HG02759 (cell line): ENCODE data around the gene WFIKKN2.
"Not testable (repeated sequence)": the region's sequence is repeated elsewhere in the genome, so short reads cannot be mapped to it uniquely, and the experiment has no call there.

Source experiments
- ATAC-seq: cut with Tn5 transposase; IDR thresholded peaks from one replicate; pipeline ENCODE4 v1.9.1; 2021; ENCODE audit warnings: mild to moderate bottlenecking, moderate library complexity; ENCODE audit not compliant: unreplicated experiment

Gene WFIKKN2

GRCh38 chr17:50850640-50851039 is 15.3 kb downstream of the WFIKKN2 start:
- ATAC-seq, result no peak

GRCh38 chr17:50853015-50853615 is 17.7 kb downstream of the WFIKKN2 start:
- no peak for ATAC-seq

- no peak for ATAC-seq
These were observed 18.4 kb downstream of the WFIKKN2 start for GRCh38 chr17:50853781-50854180.

DNA sequence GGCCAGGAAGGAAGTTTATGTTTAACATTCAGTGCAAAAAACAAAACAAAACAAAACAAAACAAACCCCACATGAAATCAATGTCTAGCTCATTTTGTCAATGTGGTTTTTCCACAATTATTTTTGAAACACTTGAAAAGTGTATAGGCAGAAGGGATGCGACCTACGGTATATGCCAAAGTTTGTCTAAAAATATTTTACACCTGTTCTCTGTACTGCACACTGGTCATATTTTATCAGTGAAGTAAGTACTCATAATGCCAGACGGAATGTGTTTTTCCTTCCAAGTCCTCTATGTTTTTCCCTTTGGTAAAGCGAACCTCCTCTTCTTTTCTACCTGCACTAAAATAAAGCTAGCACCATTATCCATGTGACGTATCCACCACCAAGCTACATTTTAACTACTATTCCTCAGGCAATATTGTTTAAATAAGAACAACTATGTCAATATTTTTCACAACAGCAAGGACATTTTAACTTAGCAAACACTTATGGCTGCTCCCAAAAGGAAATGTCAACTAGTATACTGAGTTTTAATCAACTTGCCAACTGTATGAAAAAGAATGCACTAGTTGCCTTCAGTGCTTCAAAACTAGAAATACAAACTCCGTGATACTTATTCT is 20.4 kb downstream of the WFIKKN2 start:
- ATAC-seq, result no peak

DNA sequence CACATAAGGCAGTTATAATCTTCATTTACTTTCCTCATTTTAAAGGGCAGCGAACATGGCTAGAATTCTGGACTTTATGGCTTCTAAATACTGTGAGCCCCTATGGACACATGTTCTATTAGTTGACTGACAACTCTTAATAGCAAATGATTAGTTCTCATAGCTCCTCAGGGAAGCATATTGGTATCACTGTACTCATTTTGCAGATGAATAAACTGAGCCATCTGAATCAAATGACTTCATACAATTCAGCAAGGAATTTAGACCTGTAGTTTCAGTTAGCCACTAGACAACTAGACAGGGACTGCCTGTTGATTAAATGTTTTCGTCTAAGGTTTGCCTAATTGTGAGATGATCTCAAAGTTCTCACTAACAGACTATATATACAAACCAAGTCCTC is 21.0 kb downstream of the WFIKKN2 start:
- no peak for ATAC-seq

DNA sequence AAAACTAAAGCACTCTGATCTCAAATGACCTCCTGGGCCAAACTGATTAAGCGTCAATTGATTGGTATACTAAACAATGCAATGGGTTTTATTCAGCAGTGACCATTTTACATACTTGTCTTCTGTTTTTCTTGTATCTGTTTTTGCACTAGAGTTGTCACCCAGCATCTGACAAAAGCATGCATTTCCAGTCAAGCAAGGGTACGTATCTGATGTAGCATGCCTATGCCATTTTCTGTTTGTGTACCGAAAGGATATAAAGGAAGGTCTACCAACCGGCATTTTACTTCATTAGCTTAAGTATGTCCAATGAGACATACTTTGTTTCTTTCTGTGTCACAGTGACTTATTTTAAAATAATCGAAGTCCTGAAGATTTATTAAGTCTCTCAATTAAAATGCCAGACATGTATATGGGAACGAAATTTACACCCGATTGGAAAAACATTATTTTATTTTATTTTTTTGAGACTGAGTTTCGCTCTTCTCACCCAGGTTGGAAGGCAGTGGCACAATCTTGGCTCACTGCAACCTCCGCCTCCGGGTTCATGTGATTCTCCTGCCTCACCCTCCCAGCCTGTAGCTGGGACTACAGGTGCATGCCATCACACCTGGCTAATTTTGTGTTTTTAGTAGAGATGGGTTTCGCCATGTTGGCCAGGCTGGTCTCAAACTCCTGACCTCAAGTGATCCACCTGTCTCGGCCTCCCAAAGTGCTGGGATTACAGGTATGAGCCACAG is 23.3 kb downstream of the WFIKKN2 start:
- no peak for ATAC-seq

DNA sequence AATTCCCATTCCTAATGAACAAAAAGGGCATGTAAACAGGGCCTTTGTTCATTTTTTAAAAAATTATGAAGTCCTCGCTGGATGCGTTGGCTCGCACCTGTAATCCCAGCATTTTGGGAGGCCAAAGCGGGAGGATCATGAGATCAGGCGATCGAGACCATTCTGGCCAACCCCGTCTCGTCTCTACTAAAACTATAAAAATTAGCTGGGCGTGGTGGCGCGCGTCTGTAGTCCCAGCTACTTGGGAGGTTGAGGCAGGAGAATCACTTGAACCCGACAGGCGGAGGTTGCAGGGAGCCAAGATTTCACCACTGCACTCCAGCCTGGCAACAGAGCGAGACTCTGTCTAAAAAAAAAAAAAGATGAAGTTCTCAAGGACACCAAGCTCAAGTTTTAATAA is 24.3 kb downstream of the WFIKKN2 start:
- not testable (repeated sequence) for ATAC-seq

DNA sequence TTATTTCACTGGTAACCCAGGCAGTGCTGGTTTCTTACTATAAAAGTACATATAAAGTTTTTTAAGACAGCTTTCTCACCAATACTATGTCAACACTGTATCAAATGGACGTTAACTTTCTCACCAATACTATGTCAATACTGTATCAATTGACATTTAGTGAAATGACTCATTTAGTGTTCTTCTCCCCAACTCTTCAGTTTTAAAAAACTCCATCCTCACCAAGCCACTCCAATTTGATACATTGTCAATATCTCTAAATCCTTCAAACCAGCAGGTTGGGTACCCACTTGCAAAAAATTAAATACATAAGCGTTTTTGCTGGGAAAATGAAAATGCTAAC is 25.9 kb downstream of the WFIKKN2 start:
- ATAC-seq, result no peak

DNA sequence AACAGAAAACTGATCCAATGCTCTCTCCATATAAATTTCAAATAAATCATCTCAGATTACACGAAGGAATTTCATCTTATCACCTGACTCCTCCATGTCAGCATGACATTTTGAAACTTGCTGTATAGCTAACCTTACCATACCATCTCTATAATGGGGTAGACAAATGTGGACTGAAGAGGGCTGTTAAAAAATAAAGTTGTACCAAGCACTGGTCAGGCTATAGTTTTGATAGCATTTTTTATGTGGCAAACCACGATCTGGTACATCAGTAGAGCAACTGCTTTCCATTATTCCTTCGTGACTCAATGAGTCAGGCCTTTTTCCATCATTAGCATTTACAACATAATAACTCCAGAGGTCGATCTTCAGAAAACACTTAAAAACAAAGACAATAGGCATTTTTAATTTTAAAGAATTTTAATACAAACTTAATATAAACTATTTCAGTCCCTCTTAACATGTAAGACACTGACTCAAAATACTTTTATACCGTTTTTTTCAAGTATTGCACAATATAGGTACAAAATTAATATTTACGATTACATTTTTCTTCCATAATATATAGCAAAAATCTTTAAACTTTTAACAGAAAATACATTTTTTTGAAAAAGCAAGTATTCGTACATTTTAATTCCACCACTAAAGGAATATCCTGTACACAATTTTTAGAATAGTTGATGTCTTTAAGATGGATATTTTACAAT is 26.6 kb downstream of the WFIKKN2 start:
- no peak for ATAC-seq

DNA sequence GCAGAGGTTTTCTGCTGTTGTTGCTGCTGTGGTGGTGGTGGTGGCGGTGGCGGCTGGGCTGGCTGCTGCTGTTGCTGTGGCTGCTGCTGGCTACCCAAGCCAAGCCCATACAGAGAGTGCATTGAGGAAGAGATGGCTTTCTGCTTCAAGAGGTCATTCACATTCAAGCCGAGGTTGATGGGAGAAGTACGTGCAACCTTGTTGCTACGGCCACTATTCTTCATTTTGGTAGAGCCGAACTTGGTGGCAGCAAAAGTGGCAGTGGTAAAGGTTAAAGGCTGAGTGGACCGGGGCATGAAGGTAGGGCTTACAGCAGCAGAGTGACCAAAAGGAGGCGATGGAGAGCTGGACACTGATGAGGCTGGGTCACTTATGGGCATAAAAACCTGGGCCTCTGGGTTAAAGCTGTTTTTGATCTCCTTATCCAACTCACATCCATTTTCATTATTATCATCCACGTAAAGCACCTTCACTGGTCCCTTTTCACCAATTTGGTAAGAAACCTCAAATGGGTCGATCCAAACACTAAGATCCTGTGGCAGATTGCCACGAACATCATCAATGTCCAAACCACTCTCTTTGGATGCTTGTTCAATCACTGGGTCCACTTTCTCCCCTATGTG is 27.9 kb downstream of the WFIKKN2 start:
- ATAC-seq, result no peak

- ATAC-seq, result no peak
These were observed 28.5 kb downstream of the WFIKKN2 start for GRCh38 chr17:50863931-50864330.

DNA sequence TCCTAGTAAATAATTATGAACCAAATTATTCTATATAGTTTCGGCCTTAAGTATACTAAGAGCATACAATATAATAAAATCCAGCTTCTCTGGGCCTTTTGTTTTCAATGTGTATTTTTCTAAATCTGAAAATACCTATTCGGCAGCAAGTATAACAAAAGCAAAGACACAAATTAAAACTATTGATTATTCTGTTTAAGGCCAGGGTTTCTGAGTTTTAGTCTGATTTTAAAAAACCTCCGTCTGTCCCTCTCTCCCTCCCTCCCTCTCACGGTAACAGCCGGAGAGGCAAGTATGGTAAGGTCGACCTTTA is 29.3 kb downstream of the WFIKKN2 start:
- no peak for ATAC-seq

DNA sequence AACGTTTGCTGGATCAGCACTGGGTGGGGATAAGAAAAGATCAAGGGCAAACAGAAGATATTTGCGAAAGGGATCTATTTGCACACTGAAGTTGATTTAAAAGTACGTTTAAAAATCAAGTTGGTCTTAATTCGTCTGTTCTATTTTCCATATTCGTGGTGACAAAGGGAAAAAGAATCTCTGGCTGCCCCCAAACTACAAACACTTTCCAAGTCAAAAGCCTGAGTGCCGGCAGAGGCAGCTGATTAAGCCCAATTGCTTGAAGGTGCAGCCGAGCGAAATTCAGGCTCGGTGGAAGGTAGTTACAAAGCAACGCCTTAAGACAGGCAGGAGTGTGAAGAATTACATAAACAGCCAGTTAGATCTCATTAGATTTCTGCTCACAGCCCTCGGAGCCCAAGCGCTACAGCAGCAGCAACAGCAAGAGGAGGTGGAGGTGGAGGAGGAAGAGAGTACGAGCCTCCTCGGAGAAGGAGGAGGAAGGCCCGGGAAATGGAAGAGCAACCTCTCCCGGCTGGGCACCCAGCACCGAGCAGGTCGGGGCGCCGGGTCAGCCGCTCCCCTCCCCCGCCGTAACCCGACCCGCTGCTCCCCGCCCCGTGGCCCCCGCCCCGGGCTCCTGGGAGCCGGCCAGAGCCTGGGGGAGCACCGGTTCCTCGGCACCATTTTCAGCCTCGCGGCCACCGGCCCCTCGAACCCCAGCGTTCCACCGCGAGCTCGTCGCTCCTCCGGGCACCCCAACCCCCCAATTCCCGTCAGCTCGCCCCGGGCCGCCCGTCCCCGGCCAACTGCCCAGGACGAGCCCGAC is 29.9 kb downstream of the WFIKKN2 start:
- peak; percentile 16 for ATAC-seq

DNA sequence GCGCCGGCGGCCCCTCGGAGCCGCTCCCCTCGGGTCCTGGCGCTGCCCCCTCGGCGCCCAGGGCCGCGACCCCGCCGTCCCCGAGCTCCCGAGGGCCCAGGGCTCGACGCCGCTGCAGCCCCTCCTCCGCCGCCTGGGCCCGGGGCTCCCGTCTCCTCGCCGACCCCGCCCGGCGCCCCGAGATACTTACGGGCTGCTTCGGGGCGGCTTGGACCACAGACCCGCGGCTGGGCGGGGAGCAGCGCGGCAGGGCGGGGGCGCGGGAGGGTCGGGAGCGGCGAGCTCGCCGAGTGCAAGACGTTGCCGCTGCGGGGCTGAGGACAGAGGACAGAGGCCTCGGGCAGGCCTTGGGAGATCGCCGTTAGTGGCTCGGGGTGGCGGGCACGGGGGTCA is 30.5 kb downstream of the WFIKKN2 start:
- peak; percentile 9 for ATAC-seq

DNA sequence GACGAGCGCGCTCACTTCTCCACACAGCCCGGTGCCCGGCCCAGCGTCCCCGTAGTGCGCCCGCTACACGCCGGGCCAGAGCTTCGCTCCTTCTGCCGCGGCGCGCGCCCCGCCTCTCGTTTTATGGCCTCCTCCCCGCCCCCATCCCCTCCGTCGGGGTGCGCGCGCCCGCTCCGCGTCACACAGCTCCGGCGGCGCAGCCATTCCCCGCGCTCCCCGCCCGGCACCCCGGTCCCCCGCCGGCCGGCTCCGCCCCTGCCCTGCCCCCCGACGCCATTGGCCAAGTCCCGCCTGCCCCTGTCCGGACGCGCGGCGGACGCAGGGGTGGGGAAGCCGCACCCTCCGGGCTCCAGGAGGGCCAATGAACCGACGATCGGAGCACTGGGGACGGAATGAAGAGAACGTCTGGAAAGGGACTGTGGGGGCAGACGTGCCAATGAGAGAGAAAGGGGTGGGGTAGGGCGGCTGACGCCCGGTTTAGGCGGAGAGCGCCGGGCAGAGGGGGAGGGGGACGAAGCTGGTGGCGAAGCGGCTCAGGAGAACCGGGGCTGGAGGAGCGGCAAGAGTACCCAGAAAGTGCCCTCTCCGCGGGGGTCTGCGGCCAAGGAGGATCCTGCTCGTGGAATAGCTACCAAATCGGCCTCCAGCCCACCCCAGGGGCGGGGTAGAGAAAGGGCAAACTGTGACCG is 31.0 kb downstream of the WFIKKN2 start, which contains the start of gene TOB1:
TSS of gene TOB1 (minus strand) at position 94 of the 689 bp plus-strand sequence. CDS start 2,337 bp downstream, outside the sequence.
- ATAC-seq, result peak; percentile 72

- peak; percentile 8 for ATAC-seq
These were observed 31.6 kb downstream of the WFIKKN2 start for GRCh38 chr17:50866950-50867362.

- peak; percentile 34 for ATAC-seq
These were observed 32.2 kb downstream of the WFIKKN2 start for GRCh38 chr17:50867363-50868139.

DNA sequence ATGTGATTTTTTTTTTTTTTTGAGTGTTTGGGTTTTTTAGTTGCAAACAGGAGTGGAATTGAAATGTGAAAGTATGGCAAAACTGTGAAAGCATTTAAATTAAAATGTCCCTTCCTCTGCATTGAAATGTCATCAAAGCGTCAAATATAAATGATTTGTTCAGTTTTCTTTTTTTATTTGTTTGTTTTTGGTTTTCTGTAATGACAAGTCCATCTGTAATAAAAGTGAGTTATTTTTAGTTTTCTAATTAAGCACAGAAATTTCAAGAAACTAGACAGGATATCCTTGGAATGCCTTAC is 32.7 kb downstream of the WFIKKN2 start:
- ATAC-seq, result no peak

DNA sequence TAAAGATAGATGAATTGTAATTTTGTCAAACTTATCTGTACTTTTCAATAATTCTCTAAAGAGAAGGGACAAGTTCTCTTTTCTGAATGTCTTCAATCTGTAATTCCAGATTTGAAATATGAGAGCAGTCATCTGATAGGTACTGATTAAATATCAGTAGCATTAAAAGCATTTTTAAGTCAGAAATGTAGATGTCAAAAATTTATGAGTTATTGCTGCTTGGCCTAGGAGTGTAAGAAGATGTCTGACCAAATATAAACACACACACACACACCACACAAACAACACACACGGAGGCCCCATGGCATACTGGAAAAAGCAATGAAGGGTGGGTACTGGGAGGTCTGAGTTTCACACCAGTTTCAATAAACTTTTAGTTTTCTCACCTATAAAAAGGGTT is 33.2 kb downstream of the WFIKKN2 start:
- ATAC-seq, result no peak
